Lung (tissue), 12 donors: ENCODE results near the gene AGO4. TPM values are rescaled to one million over a fixed set of nuclear protein-coding genes. Genes with fewer than 3 reads are reported as not detected.
"Not testable (repeated sequence)": the region's sequence is repeated elsewhere in the genome, so short reads cannot be mapped to it uniquely, and the experiment has no call there.

Experiments used
- ATAC-seq: fragments of 200-7000 bp; cut with Tn5 transposase; one replicate; pipeline ENCODE4 v1.9.1; 2020; ENCODE audit warnings: moderate number of reproducible peaks; ENCODE audit not compliant: insufficient read depth, low FRiP score
- DNase-seq, 3 donors: peaks; one replicate each; pipeline ENCODE4 v3.0.0-alpha.2; 2013 to 2017
- H3K27ac ChIP-seq, 2 donors: one replicate each; pipeline ENCODE4 v1.5.1; 2013; ENCODE audit warnings: mild to moderate bottlenecking in 2 of 2, moderate library complexity in 2 of 2, control low read depth in 1 of 2, inconsistent platforms in 1 of 2, low read depth in 1 of 2, low read length in 1 of 2
- H3K27me3 ChIP-seq, 3 donors: one replicate each; pipeline ENCODE4 v1.5.1; 2013; ENCODE audit warnings: low read length in 2 of 3; ENCODE audit not compliant: control insufficient read depth in 3 of 3, insufficient read depth in 3 of 3
- H3K36me3 ChIP-seq, 4 donors: one replicate each; pipeline ENCODE4 v1.5.1; 2013; ENCODE audit warnings: low read length in 4 of 4, mild to moderate bottlenecking in 1 of 4, moderate library complexity in 1 of 4; ENCODE audit not compliant: control insufficient read depth in 4 of 4, insufficient read depth in 4 of 4
- H3K4me1 ChIP-seq, 5 donors: one replicate each; pipeline ENCODE4 v1.5.1; 2013; ENCODE audit warnings: low read length in 5 of 5, mild to moderate bottlenecking in 2 of 5, moderate library complexity in 1 of 5; ENCODE audit not compliant: control insufficient read depth in 5 of 5, insufficient read depth in 5 of 5
- H3K4me3 ChIP-seq: one replicate; pipeline ENCODE4 v1.5.1; 2013; ENCODE audit warnings: mild to moderate bottlenecking, control low read depth, moderate library complexity
- H3K9ac ChIP-seq, 2 donors: one replicate each; pipeline ENCODE4 v1.5.1; 2013; ENCODE audit warnings: low read length in 2 of 2, control low read depth in 1 of 2; ENCODE audit not compliant: insufficient read depth in 1 of 2
- H3K9me3 ChIP-seq, 4 donors: one replicate each; pipeline ENCODE4 v1.5.1; 2013; ENCODE audit warnings: low read length in 3 of 4, mild to moderate bottlenecking in 1 of 4, moderate library complexity in 1 of 4; ENCODE audit not compliant: control insufficient read depth in 4 of 4, insufficient read depth in 3 of 4
- WGBS, 2 donors: extraction: QIAGEN DNeasy Blood & Tissue Kit; methylation state at CpG; one replicate each; pipeline ENCODE4 v1.1.7; 2013; 5-methylcytosine and 5-hydroxymethylcytosine counted together
- polyA plus RNA-seq, 2 donors: library from polyadenylated mRNA; stranded (reverse); fragments of 200-250 nt; gene quantifications; one replicate each; pipeline ENCODE4 v1.2.1, GENCODE V29; 2013
- total RNA-seq, 2 donors: library from RNA; depleted of rRNA in 1 of 2; stranded (reverse); fragments of >200 nt in 1 of 2; gene quantifications; one replicate each; pipeline ENCODE4 v1.2.1, GENCODE V29; 2014 to 2021
- TF ChIP-seq, protein P1 (sequence below): IDR thresholded peaks from 2 replicates; pipeline ENCODE4 v1.5.1; 2012; ENCODE audit warnings: mild to moderate bottlenecking; ENCODE audit errors: control extremely low read depth, extremely low read depth
- donor health status: control.
- donor health status: control.
- donor health status: Bipolar disorder and iron deficiency.
- donor health status: healthy.
- donor health status: DM: yes; HTN: yes; CAD: no.

AGO4 gene
- total and polyA plus RNA-seq, 4 donors, result 8.5 to 37.3 (median 19.2) TPM

DNA sequence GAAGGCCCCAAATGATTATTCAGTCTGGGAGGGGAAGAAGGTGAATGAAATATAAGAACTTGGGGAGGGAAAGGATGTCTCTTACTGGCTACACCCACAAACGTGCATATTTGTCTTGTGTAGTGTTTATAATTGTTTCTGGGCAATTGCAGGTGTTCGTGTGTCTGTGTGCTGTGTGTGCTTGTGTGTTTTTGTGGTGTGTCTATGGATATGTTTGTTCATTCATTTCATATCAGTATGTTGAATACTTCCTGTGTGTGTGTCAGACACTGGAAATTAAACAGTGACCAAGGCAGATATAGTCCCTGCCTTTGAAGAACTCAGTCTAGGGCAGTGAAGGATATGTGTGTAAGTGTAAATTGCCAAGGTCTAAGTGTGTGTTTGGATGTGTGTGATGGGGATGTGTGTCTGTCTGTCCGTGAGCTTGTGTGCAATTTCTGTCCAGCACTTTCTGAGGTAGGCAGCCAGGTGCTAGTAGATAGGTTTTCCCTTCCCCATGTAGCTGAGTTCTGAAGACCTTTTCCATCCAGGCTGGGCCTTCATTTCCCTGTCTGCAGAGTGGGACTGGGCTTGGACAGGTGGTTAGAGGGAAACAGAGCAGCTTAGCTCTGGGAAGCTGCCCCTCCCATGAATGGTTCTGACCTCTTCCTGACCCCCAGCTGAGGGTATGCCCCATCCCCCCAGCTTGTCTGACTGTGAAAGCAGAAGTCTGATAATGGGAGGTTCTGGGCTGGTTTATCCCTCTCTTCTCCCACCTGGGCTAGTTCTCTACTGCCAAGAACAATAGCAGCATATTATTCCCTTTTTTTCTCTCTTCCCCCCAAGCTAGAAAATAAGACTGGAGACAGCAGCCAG lies 79.0 kb downstream of the AGO4 start:
- TF ChIP-seq, protein P1, sequence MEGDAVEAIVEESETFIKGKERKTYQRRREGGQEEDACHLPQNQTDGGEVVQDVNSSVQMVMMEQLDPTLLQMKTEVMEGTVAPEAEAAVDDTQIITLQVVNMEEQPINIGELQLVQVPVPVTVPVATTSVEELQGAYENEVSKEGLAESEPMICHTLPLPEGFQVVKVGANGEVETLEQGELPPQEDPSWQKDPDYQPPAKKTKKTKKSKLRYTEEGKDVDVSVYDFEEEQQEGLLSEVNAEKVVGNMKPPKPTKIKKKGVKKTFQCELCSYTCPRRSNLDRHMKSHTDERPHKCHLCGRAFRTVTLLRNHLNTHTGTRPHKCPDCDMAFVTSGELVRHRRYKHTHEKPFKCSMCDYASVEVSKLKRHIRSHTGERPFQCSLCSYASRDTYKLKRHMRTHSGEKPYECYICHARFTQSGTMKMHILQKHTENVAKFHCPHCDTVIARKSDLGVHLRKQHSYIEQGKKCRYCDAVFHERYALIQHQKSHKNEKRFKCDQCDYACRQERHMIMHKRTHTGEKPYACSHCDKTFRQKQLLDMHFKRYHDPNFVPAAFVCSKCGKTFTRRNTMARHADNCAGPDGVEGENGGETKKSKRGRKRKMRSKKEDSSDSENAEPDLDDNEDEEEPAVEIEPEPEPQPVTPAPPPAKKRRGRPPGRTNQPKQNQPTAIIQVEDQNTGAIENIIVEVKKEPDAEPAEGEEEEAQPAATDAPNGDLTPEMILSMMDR, result no peak
- Histone ChIP-seq H3K9me3 (no peaks in the 10 kb centered on the region), H3K27ac (peak overlapping the region in 1 of 2 donors; percentile 70), H3K9ac (peak overlapping the region in 1 of 2 donors; percentile 16), H3K27me3 (no peaks in the 10 kb centered on the region), H3K4me1 (peaks cover 5 to 25% (median 14%) of the 10 kb centered on the region in 5 donors), H3K36me3 (peaks cover 0 to 12% (median 7%) of the 10 kb centered on the region in 4 donors), H3K4me3 (no peak overlapping the region)
- DNase-seq, result no peak
- no peak for ATAC-seq
- 28 to 32% methylated on average over 3 of the region's 3 CpGs for WGBS, 2 donors

DNA sequence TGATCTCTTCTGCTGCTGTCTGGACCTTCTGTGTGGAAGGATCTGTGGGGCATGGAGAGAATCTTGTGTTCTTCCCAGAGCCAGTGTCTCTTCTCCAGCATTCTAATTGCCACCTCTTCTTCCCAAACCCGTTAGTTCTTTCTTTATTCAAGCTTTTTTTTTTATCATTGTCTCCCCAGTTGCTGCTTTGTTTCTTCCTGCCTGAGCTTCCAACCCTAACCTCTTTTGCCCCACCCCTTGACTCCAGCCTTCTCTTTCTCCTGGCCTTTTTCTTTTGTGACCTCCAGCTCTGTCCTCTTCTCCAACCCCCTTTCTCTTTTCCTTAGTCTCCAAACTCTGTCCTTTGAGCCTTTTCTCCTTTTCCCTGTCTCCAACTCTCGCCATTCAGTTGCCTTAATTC lies 79.7 kb downstream of the AGO4 start:
- Histone ChIP-seq H3K27ac (peak overlapping the region in 1 of 2 donors; percentile 23), H3K27me3 (no peaks in the 10 kb centered on the region), H3K9ac (no peak overlapping the region), H3K36me3 (peaks cover 0 to 14% (median 11%) of the 10 kb centered on the region in 4 donors), H3K9me3 (no peaks in the 10 kb centered on the region), H3K4me3 (no peak overlapping the region), H3K4me1 (peaks cover 5 to 25% (median 14%) of the 10 kb centered on the region in 5 donors)
- ATAC-seq, result no peak
- TF ChIP-seq, protein P1, result no peak
- DNase-seq, result no peak
- WGBS, 2 donors, result 72 to 80% methylated on average over 2 of the region's 2 CpGs

DNA sequence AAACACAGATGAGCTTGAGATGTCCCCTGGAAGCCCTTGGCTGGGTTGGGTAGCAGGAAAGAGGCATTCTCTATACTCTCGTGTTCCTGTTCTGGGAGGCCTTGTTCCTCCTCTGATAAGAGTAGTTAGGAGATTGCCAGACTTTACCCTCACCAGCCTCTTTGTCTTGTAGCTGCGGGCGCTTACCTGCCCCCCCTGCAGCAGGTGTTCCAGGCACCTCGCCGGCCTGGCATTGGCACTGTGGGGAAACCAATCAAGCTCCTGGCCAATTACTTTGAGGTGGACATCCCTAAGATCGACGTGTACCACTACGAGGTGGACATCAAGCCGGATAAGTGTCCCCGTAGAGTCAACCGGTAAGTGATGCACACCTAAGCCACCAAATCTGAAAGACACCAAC lies 80.4 kb downstream of the AGO4 start:
- H3K27me3 ChIP-seq, result no peaks in the 10 kb centered on the region
- H3K36me3 ChIP-seq, result peaks cover 0 to 19% (median 16%) of the 10 kb centered on the region in 4 donors
- no peak overlapping the region for H3K27ac ChIP-seq
- 90 to 92% methylated on average over 11 of the region's 11 CpGs for WGBS, 2 donors
- TF ChIP-seq, protein P1, result no peak
- DNase-seq (no peak), ATAC-seq (no peak)
- no peak overlapping the region for H3K9ac ChIP-seq
- H3K4me1 ChIP-seq, result peaks cover 5 to 25% (median 14%) of the 10 kb centered on the region in 5 donors
- no peak overlapping the region for H3K4me3 ChIP-seq
- no peaks in the 10 kb centered on the region for H3K9me3 ChIP-seq

DNA sequence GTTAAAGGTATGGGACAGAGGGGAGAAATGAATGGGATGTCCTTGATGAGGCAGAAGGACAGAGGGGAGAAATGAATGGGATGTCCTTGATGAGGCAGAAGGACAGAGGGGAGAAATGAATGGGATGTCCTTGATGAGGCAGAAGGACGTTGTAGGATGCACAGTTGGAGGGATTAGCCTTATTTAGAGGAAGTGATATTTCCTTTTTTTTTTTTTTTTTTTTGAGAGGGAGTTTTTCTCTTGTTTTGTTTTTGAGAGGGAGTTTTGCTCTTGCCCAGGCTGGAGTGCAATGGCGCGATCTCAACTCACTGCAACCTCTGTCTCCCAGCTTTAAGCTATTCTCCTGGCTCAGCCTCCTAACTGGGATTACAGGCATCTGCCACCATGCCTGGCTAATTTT lies 81.2 kb downstream of the AGO4 start:
- H3K4me1 ChIP-seq, result peaks cover 3 to 25% (median 12%) of the 10 kb centered on the region in 5 donors
- not testable (repeated sequence) for H3K9me3 ChIP-seq, DNase-seq, H3K9ac ChIP-seq, ATAC-seq, H3K27me3 ChIP-seq, H3K27ac ChIP-seq, H3K4me3 ChIP-seq
- peaks cover 0 to 23% (median 21%) of the 10 kb centered on the region in 4 donors for H3K36me3 ChIP-seq
- WGBS, 2 donors, result 49 to 78% methylated on average over 3 of the region's 3 CpGs
